ENCODE data around the gene ARHGEF39.
"Not testable (repeated sequence)": the region's sequence is repeated elsewhere in the genome, so short reads cannot be mapped to it uniquely, and the experiment has no call there.

Gene ARHGEF39

GRCh38 chr9:35639225-35639624, 25.8 kb downstream of the ARHGEF39 start:
- not testable (repeated sequence) for H3K27me3 ChIP-seq (ENCODE audit: control insufficient read depth, insufficient read depth, low read length); H3K9me3 ChIP-seq (ENCODE audit: control insufficient read depth, low read length); H3K4me1 ChIP-seq (ENCODE audit: control insufficient read depth, insufficient read depth, low read length); H3K9ac ChIP-seq (ENCODE audit: low read length); H3K36me3 ChIP-seq (ENCODE audit: control insufficient read depth, insufficient read depth, low read length); H3K4me3 ChIP-seq (ENCODE audit: low read length)

DNA sequence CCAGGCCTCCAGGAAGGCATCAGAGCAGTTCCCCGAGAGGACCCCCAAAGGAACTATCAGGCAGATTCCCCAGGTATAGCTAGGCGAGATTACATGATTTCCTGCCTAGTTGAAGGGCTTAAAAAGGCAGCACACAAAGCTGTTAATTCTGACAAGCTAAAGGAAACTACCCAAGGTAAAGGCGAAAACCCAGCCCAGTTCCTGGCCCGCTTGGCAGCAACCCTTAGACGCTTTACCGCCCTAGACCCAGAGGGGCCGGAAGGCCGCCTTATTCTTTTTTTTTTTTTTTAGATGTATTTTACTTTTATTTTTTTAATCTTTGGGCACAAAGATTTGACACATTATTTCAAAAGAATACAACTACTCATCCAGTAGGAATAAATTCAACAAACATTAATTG, 26.2 kb downstream of the ARHGEF39 start:
- H3K4me3 ChIP-seq (ENCODE audit: low read length); H3K27me3 ChIP-seq (ENCODE audit: control insufficient read depth, insufficient read depth, low read length); H3K9me3 ChIP-seq (ENCODE audit: control insufficient read depth, low read length); H3K36me3 ChIP-seq (ENCODE audit: control insufficient read depth, insufficient read depth, low read length); H3K9ac ChIP-seq (ENCODE audit: low read length); H3K4me1 ChIP-seq (ENCODE audit: control insufficient read depth, insufficient read depth, low read length): not testable (repeated sequence)

DNA sequence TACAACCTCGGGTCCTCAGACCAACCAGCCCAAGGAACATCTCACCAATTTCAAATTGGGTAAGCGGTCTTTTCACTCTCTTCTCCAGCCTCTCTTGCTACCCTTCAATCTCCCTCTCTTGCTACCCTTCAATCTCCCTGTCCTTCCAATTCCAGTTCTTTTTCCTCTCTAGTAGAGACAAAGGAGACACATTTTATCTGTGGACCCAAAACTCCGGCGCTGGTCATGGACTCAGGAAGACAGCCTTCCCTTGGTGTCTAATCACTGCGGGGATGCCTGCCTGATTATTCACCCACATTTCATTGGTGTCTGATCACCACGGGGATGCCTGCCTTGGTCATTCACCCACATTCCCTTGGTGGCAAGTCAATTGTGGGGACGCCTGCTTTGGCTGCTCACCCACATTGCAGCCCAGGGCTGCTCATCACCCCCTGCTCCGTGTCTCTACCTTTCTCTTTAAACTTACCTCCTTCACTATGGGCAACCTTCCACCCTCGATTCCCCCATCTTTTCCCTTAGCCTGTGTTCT, 27.5 kb downstream of the ARHGEF39 start:
- H3K27me3 ChIP-seq (ENCODE audit: control insufficient read depth, insufficient read depth, low read length); H3K4me3 ChIP-seq (ENCODE audit: low read length); H3K4me1 ChIP-seq (ENCODE audit: control insufficient read depth, insufficient read depth, low read length); H3K9ac ChIP-seq (ENCODE audit: low read length); H3K36me3 ChIP-seq (ENCODE audit: control insufficient read depth, insufficient read depth, low read length); H3K9me3 ChIP-seq (ENCODE audit: control insufficient read depth, low read length): not testable (repeated sequence)

DNA sequence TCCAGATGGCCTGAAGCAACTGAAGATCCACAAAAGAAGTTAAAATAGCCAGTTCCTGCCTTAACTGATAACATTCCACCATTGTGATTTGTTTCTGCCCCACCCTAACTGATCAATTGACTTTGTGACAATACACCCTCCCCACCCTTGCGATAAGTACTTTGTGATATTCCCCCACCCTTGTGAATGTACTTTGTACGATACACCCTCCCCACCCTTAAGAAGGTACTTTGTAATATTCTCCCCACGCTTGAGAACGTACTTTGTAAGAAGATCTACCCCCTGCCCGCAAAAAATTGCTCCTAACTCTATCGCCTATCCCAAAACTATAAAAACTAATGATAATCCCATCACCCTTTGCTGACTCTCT, 28.1 kb downstream of the ARHGEF39 start:
- H3K36me3 ChIP-seq (ENCODE audit: control insufficient read depth, insufficient read depth, low read length); H3K27me3 ChIP-seq (ENCODE audit: control insufficient read depth, insufficient read depth, low read length); H3K9ac ChIP-seq (ENCODE audit: low read length); H3K4me3 ChIP-seq (ENCODE audit: low read length); H3K9me3 ChIP-seq (ENCODE audit: control insufficient read depth, low read length); H3K4me1 ChIP-seq (ENCODE audit: control insufficient read depth, insufficient read depth, low read length): not testable (repeated sequence)

GRCh38 chr9:35636135-35636876, 28.7 kb downstream of the ARHGEF39 start:
- H3K9ac ChIP-seq (ENCODE audit: low read length) = no peak overlapping the region
- no peaks in the 10 kb centered on the region for H3K27me3 ChIP-seq (ENCODE audit: control insufficient read depth, insufficient read depth, low read length)
- H3K36me3 ChIP-seq (ENCODE audit: control insufficient read depth, insufficient read depth, low read length) = no peaks in the 10 kb centered on the region
- no peaks in the 10 kb centered on the region for H3K9me3 ChIP-seq (ENCODE audit: control insufficient read depth, low read length)
- H3K4me3 ChIP-seq (ENCODE audit: low read length) = no peak overlapping the region
- no peaks in the 10 kb centered on the region for H3K4me1 ChIP-seq (ENCODE audit: control insufficient read depth, insufficient read depth, low read length)

GRCh38 chr9:35635730-35636129, 29.3 kb downstream of the ARHGEF39 start:
- no peaks in the 10 kb centered on the region for H3K36me3 ChIP-seq (ENCODE audit: control insufficient read depth, insufficient read depth, low read length)
- H3K9me3 ChIP-seq (ENCODE audit: control insufficient read depth, low read length) = no peaks in the 10 kb centered on the region
- no peaks in the 10 kb centered on the region for H3K27me3 ChIP-seq (ENCODE audit: control insufficient read depth, insufficient read depth, low read length)
- H3K4me3 ChIP-seq (ENCODE audit: low read length) = no peak overlapping the region
- no peak overlapping the region for H3K9ac ChIP-seq (ENCODE audit: low read length)
- no peaks in the 10 kb centered on the region for H3K4me1 ChIP-seq (ENCODE audit: control insufficient read depth, insufficient read depth, low read length)

- H3K9me3 ChIP-seq (ENCODE audit: control insufficient read depth, low read length) = no peaks in the 10 kb centered on the region
- no peaks in the 10 kb centered on the region for H3K4me1 ChIP-seq (ENCODE audit: control insufficient read depth, insufficient read depth, low read length)
- H3K36me3 ChIP-seq (ENCODE audit: control insufficient read depth, insufficient read depth, low read length) = no peaks in the 10 kb centered on the region
- H3K4me3 ChIP-seq (ENCODE audit: low read length) = no peak overlapping the region
- no peak overlapping the region for H3K9ac ChIP-seq (ENCODE audit: low read length)
- no peaks in the 10 kb centered on the region for H3K27me3 ChIP-seq (ENCODE audit: control insufficient read depth, insufficient read depth, low read length)
Measured at GRCh38 chr9:35629597-35629996, 35.4 kb downstream of the ARHGEF39 start.

DNA sequence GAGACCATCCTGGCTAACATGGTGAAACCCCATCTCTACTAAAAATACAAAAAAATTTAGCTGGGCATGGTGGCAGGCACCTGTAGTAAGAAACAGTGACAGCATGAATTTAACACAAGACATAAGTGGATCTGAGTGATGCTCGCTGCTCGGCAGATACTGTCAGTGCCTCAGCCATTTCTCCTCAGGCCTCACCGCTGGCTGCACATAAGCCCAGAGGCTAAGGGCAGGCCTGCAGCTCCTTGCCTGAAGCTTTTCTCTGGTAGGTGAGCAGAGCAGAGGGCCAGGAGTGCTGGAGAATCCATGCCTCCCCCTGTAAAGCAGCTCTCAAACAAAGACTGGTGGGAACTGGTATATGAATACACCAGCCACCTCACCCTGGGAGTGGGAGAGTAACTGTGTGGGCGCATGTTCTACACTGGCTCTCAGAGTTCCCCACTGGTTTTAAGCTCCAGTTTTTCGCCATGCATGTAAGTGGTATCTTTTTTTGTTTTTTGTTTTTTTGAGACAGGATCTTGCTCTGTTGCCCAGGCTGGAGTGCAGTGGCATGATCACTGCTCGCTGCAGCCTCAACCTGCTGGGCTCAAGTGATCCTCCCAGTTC, 36.5 kb downstream of the ARHGEF39 start:
- no peak overlapping the region for H3K4me3 ChIP-seq (ENCODE audit: low read length)
- no peak overlapping the region for H3K9ac ChIP-seq (ENCODE audit: low read length)
- no peaks in the 10 kb centered on the region for H3K27me3 ChIP-seq (ENCODE audit: control insufficient read depth, insufficient read depth, low read length)
- H3K9me3 ChIP-seq (ENCODE audit: control insufficient read depth, low read length) = no peaks in the 10 kb centered on the region
- no peaks in the 10 kb centered on the region for H3K36me3 ChIP-seq (ENCODE audit: control insufficient read depth, insufficient read depth, low read length)
- H3K4me1 ChIP-seq (ENCODE audit: control insufficient read depth, insufficient read depth, low read length) = no peaks in the 10 kb centered on the region

DNA sequence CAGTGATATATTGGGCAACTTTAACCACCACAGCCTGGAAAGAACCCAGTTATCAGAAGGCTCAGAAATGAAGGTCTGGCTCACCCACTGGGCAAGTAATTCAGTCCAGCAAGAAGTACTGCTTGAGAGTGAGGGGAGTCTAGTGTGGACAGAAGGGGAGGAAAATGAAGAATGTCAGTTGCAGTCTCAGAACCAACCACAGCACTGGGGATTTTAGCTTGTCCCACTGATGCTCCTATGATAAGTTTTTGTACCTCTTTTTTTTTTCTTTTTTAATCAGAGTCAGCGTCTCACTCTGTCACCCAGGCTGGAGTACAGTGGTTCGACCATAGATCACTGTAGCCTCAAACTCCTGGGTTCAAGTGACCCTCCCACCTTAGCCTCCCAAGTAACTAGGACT, 37.4 kb downstream of the ARHGEF39 start:
- H3K27me3 ChIP-seq (ENCODE audit: control insufficient read depth, insufficient read depth, low read length) = no peaks in the 10 kb centered on the region

GRCh38 chr9:35619800-35620158, 45.2 kb downstream of the ARHGEF39 start:
- peaks cover 7% of the 10 kb centered on the region for H3K4me1 ChIP-seq (ENCODE audit: control insufficient read depth, insufficient read depth, low read length)
- no peak overlapping the region for H3K4me3 ChIP-seq (ENCODE audit: low read length)
- no peak overlapping the region for H3K9ac ChIP-seq (ENCODE audit: low read length)
- no peaks in the 10 kb centered on the region for H3K9me3 ChIP-seq (ENCODE audit: control insufficient read depth, low read length)
- H3K36me3 ChIP-seq (ENCODE audit: control insufficient read depth, insufficient read depth, low read length) = no peaks in the 10 kb centered on the region
- peaks cover 15% of the 10 kb centered on the region for H3K27me3 ChIP-seq (ENCODE audit: control insufficient read depth, insufficient read depth, low read length)

More for the DNA sequence above, 37.4 kb downstream of the ARHGEF39 start:
- H3K9ac ChIP-seq (ENCODE audit: low read length) = no peak overlapping the region
- H3K4me3 ChIP-seq (ENCODE audit: low read length) = no peak overlapping the region
- H3K9me3 ChIP-seq (ENCODE audit: control insufficient read depth, low read length) = no peaks in the 10 kb centered on the region
- no peaks in the 10 kb centered on the region for H3K4me1 ChIP-seq (ENCODE audit: control insufficient read depth, insufficient read depth, low read length)
- no peaks in the 10 kb centered on the region for H3K36me3 ChIP-seq (ENCODE audit: control insufficient read depth, insufficient read depth, low read length)

DNA sequence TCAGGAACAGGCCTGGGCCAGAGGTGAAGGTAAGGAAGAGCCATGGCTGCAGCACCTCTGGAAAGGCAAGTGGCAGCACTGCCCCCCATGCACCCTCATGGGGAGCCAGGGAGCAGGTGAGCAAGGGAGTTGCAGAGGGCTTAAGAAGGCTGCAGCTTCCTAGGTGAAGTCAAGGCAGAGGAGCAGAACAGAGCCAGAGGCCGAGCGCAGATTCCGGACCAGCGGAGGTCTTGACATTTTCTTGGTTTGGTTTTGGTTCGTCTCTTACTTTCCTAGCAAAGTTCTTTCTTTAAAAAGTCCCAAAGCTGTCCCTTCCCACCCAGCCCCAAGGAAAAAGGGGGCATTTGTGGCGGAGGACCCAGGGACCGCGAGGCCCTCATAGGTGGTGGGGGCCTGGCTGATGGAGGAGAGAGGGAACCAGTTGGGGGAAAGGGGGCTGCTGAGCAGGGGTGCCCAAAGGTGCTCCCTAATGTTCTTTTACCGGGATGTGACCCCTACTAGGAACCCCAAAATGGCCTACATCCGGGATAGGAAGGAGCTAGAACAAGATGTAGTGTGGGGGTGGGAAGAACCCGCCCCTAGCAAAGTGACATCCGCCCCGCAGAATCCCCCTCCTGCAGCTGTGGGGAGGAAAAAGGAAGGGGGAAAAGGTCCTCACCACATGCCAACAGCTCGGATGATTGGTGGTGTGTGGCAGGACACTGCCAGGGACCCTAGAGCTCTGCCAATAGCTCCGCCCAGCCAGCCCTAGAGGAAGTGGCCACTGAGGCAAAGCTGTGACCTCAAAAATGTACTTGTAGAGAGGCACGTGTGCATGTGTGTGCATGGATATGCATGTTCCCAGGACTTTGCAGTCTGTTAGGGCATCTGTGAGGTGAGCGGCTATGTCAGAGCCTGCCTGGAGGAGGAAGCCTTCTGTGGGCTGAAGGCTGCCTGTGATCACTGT, 45.9 kb downstream of the ARHGEF39 start:
- Histone ChIP-seq H3K36me3 (ENCODE audit: control insufficient read depth, insufficient read depth, low read length) (no peaks in the 10 kb centered on the region), H3K9me3 (ENCODE audit: control insufficient read depth, low read length) (no peaks in the 10 kb centered on the region), H3K9ac (ENCODE audit: low read length) (no peak overlapping the region), H3K4me3 (ENCODE audit: low read length) (no peak overlapping the region), H3K4me1 (ENCODE audit: control insufficient read depth, insufficient read depth, low read length) (peaks cover 7% of the 10 kb centered on the region), H3K27me3 (ENCODE audit: control insufficient read depth, insufficient read depth, low read length) (peaks cover 15% of the 10 kb centered on the region)

DNA sequence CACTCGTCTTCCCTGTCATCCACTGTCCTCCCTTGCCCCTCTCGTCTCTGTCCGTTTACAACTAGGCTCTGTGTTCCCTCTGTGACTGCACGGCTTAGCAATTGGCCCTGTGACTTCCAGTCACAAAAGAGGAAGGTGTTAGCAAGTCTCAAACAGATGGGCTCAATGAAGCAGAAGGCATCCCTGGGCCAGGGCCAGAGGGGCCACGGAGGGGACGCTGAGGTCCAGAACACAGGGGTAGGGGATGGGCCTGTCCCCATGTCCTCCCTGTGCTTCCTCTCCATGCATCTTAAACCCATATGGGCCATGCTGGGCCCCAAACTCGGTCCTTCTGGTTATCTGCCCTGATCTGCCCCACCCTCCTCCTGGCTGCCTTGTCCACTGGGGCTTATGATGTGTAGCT, 46.7 kb downstream of the ARHGEF39 start, which contains the start of gene CD72:
CD72 (minus strand) TSS at position 89 of the 403 bp plus-strand sequence. CDS start 110 bp downstream, outside the sequence.
- Histone ChIP-seq H3K27me3 (ENCODE audit: control insufficient read depth, insufficient read depth, low read length) (peaks cover 15% of the 10 kb centered on the region), H3K9me3 (ENCODE audit: control insufficient read depth, low read length) (no peaks in the 10 kb centered on the region), H3K36me3 (ENCODE audit: control insufficient read depth, insufficient read depth, low read length) (no peaks in the 10 kb centered on the region), H3K4me3 (ENCODE audit: low read length) (peak within 1 kb of the TSS; percentile 48), H3K4me1 (ENCODE audit: control insufficient read depth, insufficient read depth, low read length) (peaks cover 7% of the 10 kb centered on the region), H3K9ac (ENCODE audit: low read length) (peak within 1 kb of the TSS; percentile 76)
